Measurements from ENCODE around the gene UBALD1. TPM values are rescaled to one million over a fixed set of nuclear protein-coding genes. Genes with fewer than 3 reads are reported as not detected.

The UBALD1 gene
- total and polyA plus RNA-seq, 12 donors = 3.7 to 92.7 (median 18.9) TPM

DNA sequence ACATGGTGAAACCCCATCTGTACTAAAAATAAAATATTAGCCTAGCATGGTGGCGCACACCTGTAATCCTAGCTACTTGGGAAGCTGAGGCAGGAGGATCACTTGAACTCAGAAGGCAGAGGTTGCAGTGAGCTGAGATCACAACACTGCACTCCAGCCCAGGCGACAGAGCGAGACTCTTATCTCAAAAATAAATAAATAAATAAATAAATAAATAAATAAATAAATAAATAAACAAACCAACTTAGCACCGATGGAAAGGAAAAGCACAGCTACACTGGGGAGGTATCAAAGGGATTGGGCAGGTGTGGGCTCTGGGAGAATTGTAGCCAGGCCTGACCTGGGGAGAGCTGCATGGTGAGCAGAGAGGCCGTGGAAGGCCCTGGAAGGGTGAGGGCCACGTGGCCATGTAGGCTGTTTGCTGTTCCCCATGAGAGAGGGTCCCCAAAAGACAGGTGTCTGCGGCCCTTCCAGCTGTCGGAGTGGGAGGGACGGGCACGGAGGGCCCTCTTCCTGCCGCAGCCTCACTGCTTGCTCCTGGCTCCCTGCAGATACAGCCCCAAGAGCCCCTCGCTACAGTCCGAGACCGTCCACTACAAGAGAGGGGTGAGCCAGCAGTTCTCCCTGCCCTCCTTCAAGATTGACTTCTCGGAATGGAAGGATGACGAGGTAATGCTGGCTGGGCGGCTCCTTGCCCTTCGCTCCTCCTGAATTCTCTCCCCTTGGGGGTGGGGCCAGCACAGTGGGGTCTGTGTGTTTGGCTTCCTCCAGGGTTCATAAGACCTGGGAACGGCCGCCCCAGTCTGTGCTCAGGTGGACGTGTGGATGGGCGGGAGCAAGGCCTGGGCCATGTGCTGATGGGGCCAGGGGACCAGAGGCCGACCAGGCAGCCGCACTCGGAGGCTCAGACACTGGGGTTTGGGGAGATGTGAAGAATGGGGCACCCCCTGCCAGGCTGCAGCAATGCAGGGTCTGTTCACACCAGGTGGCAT is 42.3 kb upstream of the UBALD1 start:
- Histone ChIP-seq H3K4me1 (replicated peaks in 1 of 2) (peaks cover 10 to 17% of the 10 kb centered on the region in 2 donors), H3K4me3 (no peak overlapping the region), H3K27ac (no peak overlapping the region), H3K36me3 (replicated peaks in 1 of 2) (peaks cover 0 to 72% of the 10 kb centered on the region in 2 donors), H3K9me3 (replicated peaks in 1 of 3) (no peaks in the 10 kb centered on the region), H3K27me3 (no peaks in the 10 kb centered on the region)
- DNase-seq = no peak
- intact Hi-C loops (cut with DNase I) = no loop called here
- WGBS, 4 donors = 93 to 95% (median 94%) methylated on average over 14 to 25 of the region's 25 CpGs
- TF ChIP-seq, protein P1, sequence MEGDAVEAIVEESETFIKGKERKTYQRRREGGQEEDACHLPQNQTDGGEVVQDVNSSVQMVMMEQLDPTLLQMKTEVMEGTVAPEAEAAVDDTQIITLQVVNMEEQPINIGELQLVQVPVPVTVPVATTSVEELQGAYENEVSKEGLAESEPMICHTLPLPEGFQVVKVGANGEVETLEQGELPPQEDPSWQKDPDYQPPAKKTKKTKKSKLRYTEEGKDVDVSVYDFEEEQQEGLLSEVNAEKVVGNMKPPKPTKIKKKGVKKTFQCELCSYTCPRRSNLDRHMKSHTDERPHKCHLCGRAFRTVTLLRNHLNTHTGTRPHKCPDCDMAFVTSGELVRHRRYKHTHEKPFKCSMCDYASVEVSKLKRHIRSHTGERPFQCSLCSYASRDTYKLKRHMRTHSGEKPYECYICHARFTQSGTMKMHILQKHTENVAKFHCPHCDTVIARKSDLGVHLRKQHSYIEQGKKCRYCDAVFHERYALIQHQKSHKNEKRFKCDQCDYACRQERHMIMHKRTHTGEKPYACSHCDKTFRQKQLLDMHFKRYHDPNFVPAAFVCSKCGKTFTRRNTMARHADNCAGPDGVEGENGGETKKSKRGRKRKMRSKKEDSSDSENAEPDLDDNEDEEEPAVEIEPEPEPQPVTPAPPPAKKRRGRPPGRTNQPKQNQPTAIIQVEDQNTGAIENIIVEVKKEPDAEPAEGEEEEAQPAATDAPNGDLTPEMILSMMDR (IDR thresholded peaks at IDR 0.05) = no peak
- no peak for TF ChIP-seq POLR2A (IDR thresholded peaks at IDR 0.05)

DNA sequence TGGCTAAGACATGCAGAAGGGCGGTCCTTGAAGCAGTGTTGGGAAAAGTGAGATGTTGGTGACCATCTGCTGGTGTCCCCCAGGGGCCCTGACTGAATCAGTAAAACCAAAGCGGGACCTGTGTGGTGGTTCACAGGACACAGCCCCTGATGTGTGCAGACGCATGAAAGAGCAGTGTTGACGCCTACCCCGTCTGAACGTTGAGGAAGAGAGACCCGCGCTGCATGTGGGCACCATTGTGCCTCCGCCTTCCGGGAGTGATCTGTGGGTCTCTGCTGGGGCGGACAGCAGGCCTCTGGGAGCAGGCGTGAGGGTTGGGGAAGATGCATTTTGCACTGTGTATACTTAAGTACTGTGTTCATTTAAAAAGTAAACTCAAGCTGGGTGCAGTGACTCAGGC is 41.5 kb upstream of the UBALD1 start:
- Histone ChIP-seq H3K9me3 (replicated peaks in 1 of 3) (no peaks in the 10 kb centered on the region), H3K4me1 (replicated peaks in 1 of 2) (peaks cover 10 to 17% of the 10 kb centered on the region in 2 donors), H3K36me3 (replicated peaks in 1 of 2) (peaks cover 0 to 80% of the 10 kb centered on the region in 2 donors), H3K27me3 (no peaks in the 10 kb centered on the region), H3K27ac (no peak overlapping the region), H3K4me3 (no peak overlapping the region)
- no peak for DNase-seq
- TF ChIP-seq, protein P1 (IDR thresholded peaks at IDR 0.05) = no peak
- no peak for TF ChIP-seq POLR2A (IDR thresholded peaks at IDR 0.05)
- WGBS, 4 donors = 95 to 98% (median 97%) methylated on average over 12 of the region's 12 CpGs
- intact Hi-C loops (cut with DNase I) = no loop called here

DNA sequence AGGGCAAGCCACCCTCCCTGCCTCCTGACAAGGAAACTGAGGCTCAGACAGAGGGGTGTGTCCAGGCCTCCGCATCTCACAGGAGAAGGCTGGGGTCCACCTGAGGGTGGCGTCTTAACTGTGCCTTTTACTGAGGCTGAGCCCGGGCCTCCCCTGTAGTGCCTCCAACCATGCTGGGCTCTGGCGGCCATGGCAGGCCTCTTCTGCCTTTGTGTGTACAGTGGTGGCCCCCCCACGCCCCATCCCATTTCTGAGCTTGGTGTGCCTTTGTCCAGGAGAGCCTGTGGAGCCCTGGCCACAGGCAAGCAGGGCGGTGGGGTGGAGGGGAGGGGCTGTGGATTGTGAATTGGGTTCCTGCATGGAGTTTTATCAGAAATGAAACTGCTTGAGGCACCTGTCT is 41.1 kb upstream of the UBALD1 start:
- H3K27ac ChIP-seq = no peak overlapping the region
- no peak for DNase-seq
- H3K4me1 ChIP-seq (replicated peaks in 1 of 2) = peaks cover 10 to 17% of the 10 kb centered on the region in 2 donors
- H3K4me3 ChIP-seq = no peak overlapping the region
- peaks cover 0 to 84% of the 10 kb centered on the region in 2 donors for H3K36me3 ChIP-seq (replicated peaks in 1 of 2)
- no peaks in the 10 kb centered on the region for H3K27me3 ChIP-seq
- TF ChIP-seq, protein P1 (IDR thresholded peaks at IDR 0.05) = no peak
- no peak for TF ChIP-seq POLR2A (IDR thresholded peaks at IDR 0.05)
- 93 to 100% (median 96%) methylated on average over 1 to 6 of the region's 6 CpGs for WGBS, 4 donors
- H3K9me3 ChIP-seq (replicated peaks in 1 of 3) = no peaks in the 10 kb centered on the region
- intact Hi-C loops (cut with DNase I) = no loop called here

DNA sequence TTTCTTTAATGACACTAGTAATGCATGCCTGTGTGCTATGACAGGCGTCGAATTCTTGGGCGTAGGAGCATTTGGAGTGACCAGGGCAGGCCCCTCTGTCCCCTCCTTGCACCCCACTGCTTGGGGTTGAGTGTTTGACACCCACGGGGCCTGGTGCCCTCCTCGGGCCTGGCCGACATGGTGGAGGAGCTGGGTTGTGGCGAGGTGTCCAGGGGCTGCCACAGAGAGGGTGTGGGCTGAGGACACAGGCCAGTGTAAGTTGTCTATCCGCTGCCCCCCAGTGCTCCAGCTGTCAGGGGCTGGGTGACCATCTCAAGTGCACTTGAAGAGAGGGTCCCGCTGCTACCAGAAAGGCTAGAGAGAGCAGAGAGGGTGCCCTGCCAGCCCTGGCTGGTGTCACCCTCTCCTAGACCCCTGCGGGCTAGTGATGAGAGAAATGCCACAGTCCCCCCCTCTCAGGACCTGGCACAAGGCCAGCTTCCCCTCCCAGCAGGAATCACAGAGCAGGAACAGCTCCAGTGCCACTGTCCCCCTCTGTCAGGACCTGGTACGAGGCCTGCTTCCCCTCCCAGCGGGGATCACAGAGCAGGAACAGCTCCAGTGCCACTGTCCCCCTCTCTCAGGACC is 40.4 kb upstream of the UBALD1 start:
- H3K27ac ChIP-seq = no peak overlapping the region
- WGBS, 4 donors = 90 to 96% (median 92%) methylated on average over 3 to 12 of the region's 12 CpGs
- no peak overlapping the region for H3K4me3 ChIP-seq
- H3K9me3 ChIP-seq (replicated peaks in 1 of 3) = no peaks in the 10 kb centered on the region
- no peak for DNase-seq
- no peak for TF ChIP-seq POLR2A (IDR thresholded peaks at IDR 0.05)
- TF ChIP-seq, protein P1 (IDR thresholded peaks at IDR 0.05) = no peak
- H3K4me1 ChIP-seq (replicated peaks in 1 of 2) = peaks cover 10 to 13% of the 10 kb centered on the region in 2 donors
- H3K36me3 ChIP-seq (replicated peaks in 1 of 2) = peaks cover 0 to 90% of the 10 kb centered on the region in 2 donors
- intact Hi-C loops (cut with DNase I) = no loop called here
- no peaks in the 10 kb centered on the region for H3K27me3 ChIP-seq
